ENCODE measurements around the gene RASGRP1.

- TF ChIP-seq CTCF (IDR thresholded peaks at IDR 0.05) (peak; percentile 56 to 79 (median 73)), POLR2AphosphoS5 (IDR thresholded peaks at IDR 0.05) (no peak), POLR2A (IDR thresholded peaks at IDR 0.05; ENCODE audit: low read depth) (no peak)
These were observed 693 bp downstream of the RASGRP1 start for GRCh38 chr15:38563723-38564519.
